OCI-LY7 (cell line): ENCODE measurements around the gene FBXW11. TPM values are rescaled to one million over a fixed set of nuclear protein-coding genes. Genes with fewer than 3 reads are reported as not detected.

Experiments used
- BruUV-seq: library from RNA; stranded (reverse); fragments of 400-500 nt; replicated peaks from 2 replicates; lab custom pipeline; 2021; lab: Mats Ljungman, UMichigan
- CTCF ChIA-PET: fragments of 300-600 bp; sonication (Branson Sonifier 250); formaldehyde crosslinking; loops from one replicate; lab custom pipeline; 2022; ENCODE audit warnings: antibody characterized with exemption; ENCODE audit not compliant: unreplicated experiment; lab: Charles Lee
- POLR2A ChIA-PET: fragments of 300-600 bp; sonication (Branson Sonifier 250); formaldehyde crosslinking; loops from one replicate; lab custom pipeline; 2022; ENCODE audit warnings: antibody characterized with exemption; lab: Charles Lee
- DNase-seq: peaks from one replicate; pipeline ENCODE4 v3.0.0-alpha.2; 2015; ENCODE audit warnings: low spot score
- H2AFZ ChIP-seq: fragments of 200-600 bp; sonication (generic), shearing (Covaris generic); 2 replicates; pipeline ENCODE4 v1.6.1; 2014; ENCODE audit warnings: mild to moderate bottlenecking, antibody characterized with exemption, low read length, moderate library complexity
- H3K27ac ChIP-seq: fragments of 200-600 bp; sonication (generic); 2 replicates; pipeline ENCODE4 v1.5.1; 2014; ENCODE audit warnings: mixed run types, low read depth, mild to moderate bottlenecking, moderate library complexity, low read length, inconsistent platforms; ENCODE audit not compliant: poor library complexity, severe bottlenecking
- H3K36me3 ChIP-seq: fragments of 200-600 bp; sonication (generic); 2 replicates; pipeline ENCODE4 v1.6.1; 2014; ENCODE audit warnings: mild to moderate bottlenecking, antibody characterized with exemption, low read length, moderate library complexity, mixed read lengths; ENCODE audit not compliant: insufficient read depth
- H3K4me1 ChIP-seq: fragments of 200-600 bp; sonication (generic); 2 replicates; pipeline ENCODE4 v1.5.1; 2014; ENCODE audit warnings: mild to moderate bottlenecking, low read length; ENCODE audit not compliant: insufficient read depth, poor library complexity, severe bottlenecking
- H3K4me2 ChIP-seq: fragments of 200-600 bp; sonication (generic); 2 replicates; pipeline ENCODE4 v1.6.1; 2014; ENCODE audit warnings: mild to moderate bottlenecking, low read length
- H3K4me3 ChIP-seq: fragments of 200-600 bp; sonication (generic); 2 replicates; pipeline ENCODE4 v1.5.1; 2014; ENCODE audit warnings: mild to moderate bottlenecking, low read depth, low read length; ENCODE audit not compliant: poor library complexity, severe bottlenecking
- H3K79me2 ChIP-seq: fragments of 200-600 bp; sonication (generic); 2 replicates; pipeline ENCODE4 v1.6.1; 2016; ENCODE audit warnings: low read depth, mild to moderate bottlenecking, low read length, moderate library complexity, mixed read lengths; ENCODE audit not compliant: insufficient read depth
- H3K9me2 ChIP-seq: fragments of 200-600 bp; sonication (generic); 2 replicates; pipeline ENCODE4 v1.6.1; 2016; ENCODE audit warnings: mild to moderate bottlenecking, low read length, mixed read lengths; ENCODE audit not compliant: insufficient read depth
- H3K9me3 ChIP-seq: fragments of 200-600 bp; sonication (generic); 2 replicates; pipeline ENCODE4 v1.6.1; 2014; ENCODE audit warnings: mild to moderate bottlenecking, mixed run types, low read length, mixed read lengths
- H4K20me1 ChIP-seq: fragments of 200-600 bp; sonication (generic); 2 replicates; pipeline ENCODE4 v1.6.1; 2014; ENCODE audit warnings: mild to moderate bottlenecking, antibody characterized with exemption, low read length, moderate library complexity, mixed read lengths; ENCODE audit not compliant: insufficient read depth
- EZH2phosphoT487 ChIP-seq: fragments of 200-600 bp; sonication (generic); IDR thresholded peaks from 2 replicates; pipeline ENCODE4 v1.6.1; 2018; ENCODE audit warnings: low read depth, borderline replicate concordance, mild to moderate bottlenecking, mixed run types, antibody characterized with exemption, low read length, moderate library complexity, mixed read lengths
- intact Hi-C: fragments of 100-400 bp; cut with micrococcal nuclease; formaldehyde crosslinking; loops from one replicate; pipeline ENCODE4 v1.10.0; 2022; ENCODE audit not compliant: unreplicated experiment
- total RNA-seq, 2 experiments: library from RNA; depleted of rRNA in 1 of 2; stranded (reverse); fragments of >200 nt in 1 of 2; shearing (Covaris generic) in 1 of 2; gene quantifications; 2 replicates each; pipeline ENCODE4 v1.2.3, GENCODE V29; 2014 to 2022
- TF ChIP-seq, protein P1 (sequence below): fragments of 200-600 bp; sonication (generic); conservative IDR thresholded peaks from 2 replicates; pipeline ENCODE4 v1.5.1; 2014; ENCODE audit warnings: mild to moderate bottlenecking, antibody characterized with exemption, low read length, moderate library complexity, mixed read lengths

FBXW11 gene
- total RNA-seq, 2 experiments from 2014 or later = 33.0 to 51.5 TPM

DNA sequence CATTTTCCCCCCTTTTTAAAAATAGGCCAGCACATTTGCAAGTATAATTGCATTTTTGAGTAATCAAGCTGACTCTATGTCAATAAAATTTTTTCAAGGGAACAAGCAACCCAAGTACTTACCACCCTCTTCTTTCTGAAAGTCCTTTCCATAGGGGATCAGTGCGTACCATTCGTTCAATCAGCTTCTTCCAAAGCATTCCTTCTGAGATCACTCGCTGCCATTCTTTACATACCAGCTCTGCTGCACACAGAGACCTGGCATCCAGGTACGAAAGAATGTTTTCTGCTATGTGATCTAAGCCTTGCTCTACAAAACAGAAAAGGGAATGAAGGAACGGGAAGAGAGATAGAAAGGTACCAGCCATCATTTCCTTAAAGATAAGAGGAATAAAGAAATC, 106.6 kb downstream of the FBXW11 start:
- TF ChIP-seq, protein P1, sequence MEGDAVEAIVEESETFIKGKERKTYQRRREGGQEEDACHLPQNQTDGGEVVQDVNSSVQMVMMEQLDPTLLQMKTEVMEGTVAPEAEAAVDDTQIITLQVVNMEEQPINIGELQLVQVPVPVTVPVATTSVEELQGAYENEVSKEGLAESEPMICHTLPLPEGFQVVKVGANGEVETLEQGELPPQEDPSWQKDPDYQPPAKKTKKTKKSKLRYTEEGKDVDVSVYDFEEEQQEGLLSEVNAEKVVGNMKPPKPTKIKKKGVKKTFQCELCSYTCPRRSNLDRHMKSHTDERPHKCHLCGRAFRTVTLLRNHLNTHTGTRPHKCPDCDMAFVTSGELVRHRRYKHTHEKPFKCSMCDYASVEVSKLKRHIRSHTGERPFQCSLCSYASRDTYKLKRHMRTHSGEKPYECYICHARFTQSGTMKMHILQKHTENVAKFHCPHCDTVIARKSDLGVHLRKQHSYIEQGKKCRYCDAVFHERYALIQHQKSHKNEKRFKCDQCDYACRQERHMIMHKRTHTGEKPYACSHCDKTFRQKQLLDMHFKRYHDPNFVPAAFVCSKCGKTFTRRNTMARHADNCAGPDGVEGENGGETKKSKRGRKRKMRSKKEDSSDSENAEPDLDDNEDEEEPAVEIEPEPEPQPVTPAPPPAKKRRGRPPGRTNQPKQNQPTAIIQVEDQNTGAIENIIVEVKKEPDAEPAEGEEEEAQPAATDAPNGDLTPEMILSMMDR = no peak
- TF ChIP-seq EZH2phosphoT487 = no peak
- no peak overlapping the region for H2AFZ ChIP-seq
- POLR2A ChIA-PET = interaction anchor here (1.1 to 1.3 kb wide), 2 partner anchors 28 to 171 kb away, joined by 3 to 4 read pairs; no protein-coding TSS in a partner anchor
- BruUV-seq = no TSS peak
- no peaks in the 10 kb centered on the region for H3K9me2 ChIP-seq
- H3K4me3 ChIP-seq = no peak overlapping the region
- intact Hi-C loops = no loop called here
- no peaks in the 10 kb centered on the region for H3K79me2 ChIP-seq
- no peak overlapping the region for H3K27ac ChIP-seq
- peaks cover 16% of the 10 kb centered on the region; the same call in 1 of the 2 replicates for H3K36me3 ChIP-seq
- no peak overlapping the region for H3K4me2 ChIP-seq
- CTCF ChIA-PET = no interaction called here
- DNase-seq = no peak
- H3K4me1 ChIP-seq = no peaks in the 10 kb centered on the region
- no peaks in the 10 kb centered on the region for H3K9me3 ChIP-seq
- no peaks in the 10 kb centered on the region for H4K20me1 ChIP-seq

- DNase-seq = no peak
- Histone ChIP-seq H3K36me3 (peaks cover 16% of the 10 kb centered on the region; the same call in 1 of the 2 replicates), H3K4me3 (no peak overlapping the region), H3K4me1 (no peaks in the 10 kb centered on the region), H3K79me2 (no peaks in the 10 kb centered on the region), H3K9me2 (no peaks in the 10 kb centered on the region), H2AFZ (no peak overlapping the region), H3K4me2 (no peak overlapping the region), H3K27ac (no peak overlapping the region), H4K20me1 (no peaks in the 10 kb centered on the region), H3K9me3 (no peaks in the 10 kb centered on the region)
- intact Hi-C loops = no loop called here
- TF ChIP-seq, protein P1 = no peak
- TF ChIP-seq EZH2phosphoT487 = no peak
- BruUV-seq = no TSS peak
- CTCF ChIA-PET = no interaction called here
- POLR2A ChIA-PET = interaction anchor here (1.1 to 1.3 kb wide), 4 partner anchors 9 to 172 kb away, joined by 3 to 4 read pairs (median 3); no protein-coding TSS in a partner anchor
Observed at GRCh38 chr5:171898879-171899278, 107.6 kb downstream of the FBXW11 start.

GRCh38 chr5:171898386-171898785, 108.1 kb downstream of the FBXW11 start:
- Histone ChIP-seq H3K79me2 (no peaks in the 10 kb centered on the region), H3K36me3 (peaks cover 16% of the 10 kb centered on the region; the same call in 1 of the 2 replicates), H3K9me2 (no peaks in the 10 kb centered on the region), H3K4me1 (no peaks in the 10 kb centered on the region), H3K9me3 (no peaks in the 10 kb centered on the region), H3K27ac (no peak overlapping the region), H2AFZ (no peak overlapping the region), H4K20me1 (no peaks in the 10 kb centered on the region), H3K4me2 (no peak overlapping the region), H3K4me3 (no peak overlapping the region)
- BruUV-seq = no TSS peak
- DNase-seq = no peak
- POLR2A ChIA-PET = interaction anchor here (1.1 to 1.3 kb wide), 3 partner anchors 9 to 172 kb away, joined by 3 read pairs; no protein-coding TSS in a partner anchor
- TF ChIP-seq, protein P1 = no peak
- no peak for TF ChIP-seq EZH2phosphoT487
- CTCF ChIA-PET = no interaction called here
- intact Hi-C loops = no loop called here
